NOMO-1 treated with DMSO at 0.1 percent for 48 hours (cell line): ENCODE measurements around the gene SLC7A9.

ENCODE experiments used
- DNase-seq: peaks from one replicate; lab custom pipeline; 2025; ENCODE audit not compliant: unreplicated experiment; lab: John Stamatoyannopoulos, UW

The SLC7A9 gene

DNA sequence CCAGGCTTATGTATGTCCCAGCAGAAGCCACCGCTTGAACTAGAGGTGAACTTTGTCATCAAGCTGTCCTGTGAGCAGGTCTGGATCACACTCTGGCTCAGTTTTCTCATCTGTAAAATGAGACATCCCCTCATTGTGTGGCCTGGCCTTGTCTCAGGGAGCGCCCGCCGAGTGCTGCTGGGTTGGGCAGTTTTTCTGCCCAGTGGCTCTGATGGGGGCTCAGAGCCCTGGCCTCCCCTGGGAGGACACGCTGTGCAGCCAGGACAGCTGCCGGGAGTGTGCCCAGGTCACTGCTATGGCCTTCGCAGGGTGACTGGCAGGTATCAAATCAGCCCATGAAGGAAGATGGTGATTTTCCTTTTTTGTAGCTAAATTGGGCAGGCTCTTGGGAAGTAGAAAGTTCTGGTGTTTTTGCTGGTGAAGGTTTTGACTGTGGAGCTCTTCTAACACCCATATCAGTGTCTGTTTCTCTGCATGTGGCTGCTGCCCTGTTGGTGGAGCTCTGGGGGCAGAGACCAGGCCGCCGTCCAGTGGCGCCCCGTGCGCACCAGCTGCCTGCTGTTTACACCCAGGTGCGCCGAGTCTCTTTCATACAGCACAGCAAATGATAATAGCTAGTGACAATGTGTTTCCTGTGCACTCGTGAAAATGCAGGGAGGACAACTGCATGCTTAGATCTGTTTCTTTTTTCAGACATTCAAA, 40.8 kb downstream of the SLC7A9 start:
- DNase-seq = no peak

DNA sequence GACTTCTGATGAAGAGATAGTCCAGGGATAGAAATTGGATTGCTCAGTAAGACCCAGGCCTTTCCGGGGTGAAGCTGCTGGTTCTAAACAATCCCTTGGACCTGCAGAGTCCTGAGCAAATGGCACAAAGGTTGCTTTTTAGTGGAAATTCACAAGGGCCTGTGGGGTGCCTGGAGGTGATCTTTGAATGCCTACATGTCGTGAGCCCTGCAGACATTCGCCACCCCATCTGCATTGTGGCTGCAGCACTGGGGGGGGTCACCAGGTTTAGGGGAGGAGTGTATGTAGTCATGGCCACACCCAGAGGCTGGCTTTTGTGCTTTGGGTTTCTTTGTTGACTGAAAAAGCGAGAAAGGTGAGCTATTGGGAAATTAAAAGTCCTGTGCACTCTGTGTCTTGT, 41.4 kb downstream of the SLC7A9 start:
- no peak for DNase-seq

DNA sequence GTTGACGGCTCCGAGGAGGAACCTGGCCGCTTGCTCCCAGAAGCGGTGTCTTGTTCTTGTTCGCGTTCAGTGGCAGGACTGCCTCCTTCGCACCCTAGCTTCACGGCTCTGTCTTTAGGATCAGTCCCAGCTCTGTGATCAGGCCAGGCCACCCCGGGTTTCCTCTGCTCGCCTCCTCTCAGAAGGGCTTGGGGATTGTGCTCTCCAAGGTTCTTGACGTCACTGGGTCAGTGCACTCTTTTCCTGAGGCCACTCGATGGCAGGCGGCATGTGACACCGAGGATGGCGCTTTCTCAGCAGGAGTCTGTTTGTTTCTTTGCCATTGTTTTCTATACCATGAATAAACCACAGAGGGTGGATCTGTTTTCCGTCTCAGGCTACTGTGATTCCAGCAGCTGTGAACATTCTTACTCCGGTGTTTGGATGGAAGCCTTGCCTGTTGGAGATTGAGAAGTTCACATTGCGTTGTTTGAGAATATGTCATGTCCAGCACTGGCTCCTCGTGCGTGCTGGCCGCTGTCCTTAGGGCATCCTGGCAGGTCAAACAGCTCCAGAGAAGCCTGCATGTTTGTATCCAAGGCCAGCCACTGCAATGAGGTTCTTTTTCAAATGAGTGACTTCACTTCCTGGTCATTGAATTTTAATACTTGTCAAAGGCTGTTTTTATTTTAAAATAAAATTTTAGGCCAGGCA, 44.5 kb downstream of the SLC7A9 start:
- no peak for DNase-seq

DNA sequence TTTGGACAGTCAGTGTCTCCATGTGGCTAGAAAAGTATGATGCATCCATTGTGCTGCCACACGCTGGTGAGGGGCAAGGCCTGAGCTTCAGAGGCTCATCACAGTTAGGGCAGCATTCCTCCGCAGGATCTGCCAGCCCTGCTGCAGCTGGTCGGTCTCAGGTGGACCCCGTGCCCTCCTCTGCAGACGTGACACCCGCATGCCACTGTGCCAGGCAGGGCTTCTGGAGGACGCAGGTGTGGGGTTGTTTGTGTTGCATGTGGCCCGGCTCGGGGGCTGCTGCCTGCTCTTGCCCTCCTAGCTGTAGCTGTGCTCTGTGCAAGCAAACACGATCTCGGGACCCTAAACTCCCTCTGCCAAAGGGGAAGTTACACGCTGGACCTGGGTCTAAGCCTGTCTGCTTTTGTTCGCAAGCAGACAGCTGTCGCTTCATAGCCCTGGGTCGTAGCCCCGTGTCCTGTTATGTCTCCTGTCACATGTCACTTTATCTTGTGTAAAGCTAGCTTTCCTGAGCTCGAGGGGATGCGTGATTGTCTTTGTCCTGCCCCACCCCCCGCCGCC, 45.3 kb downstream of the SLC7A9 start:
- no peak for DNase-seq

DNA sequence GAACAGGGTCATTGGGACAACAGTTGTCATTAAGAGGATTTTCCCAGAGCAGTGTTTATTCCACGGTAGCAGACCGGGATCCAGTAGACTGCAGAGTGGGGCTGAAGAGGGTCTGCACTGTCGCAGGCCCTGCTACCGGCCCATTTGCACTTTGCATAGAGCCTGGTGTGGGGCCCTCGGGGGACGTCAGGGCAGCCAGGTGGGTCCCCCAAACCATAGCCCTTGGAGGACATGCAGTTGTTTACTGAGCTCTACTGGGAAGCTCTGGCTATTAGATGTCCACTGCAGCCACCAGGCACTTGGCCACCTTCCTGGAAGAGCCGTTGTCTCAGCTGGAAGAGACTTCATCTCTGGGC, 45.8 kb downstream of the SLC7A9 start:
- no peak for DNase-seq

DNA sequence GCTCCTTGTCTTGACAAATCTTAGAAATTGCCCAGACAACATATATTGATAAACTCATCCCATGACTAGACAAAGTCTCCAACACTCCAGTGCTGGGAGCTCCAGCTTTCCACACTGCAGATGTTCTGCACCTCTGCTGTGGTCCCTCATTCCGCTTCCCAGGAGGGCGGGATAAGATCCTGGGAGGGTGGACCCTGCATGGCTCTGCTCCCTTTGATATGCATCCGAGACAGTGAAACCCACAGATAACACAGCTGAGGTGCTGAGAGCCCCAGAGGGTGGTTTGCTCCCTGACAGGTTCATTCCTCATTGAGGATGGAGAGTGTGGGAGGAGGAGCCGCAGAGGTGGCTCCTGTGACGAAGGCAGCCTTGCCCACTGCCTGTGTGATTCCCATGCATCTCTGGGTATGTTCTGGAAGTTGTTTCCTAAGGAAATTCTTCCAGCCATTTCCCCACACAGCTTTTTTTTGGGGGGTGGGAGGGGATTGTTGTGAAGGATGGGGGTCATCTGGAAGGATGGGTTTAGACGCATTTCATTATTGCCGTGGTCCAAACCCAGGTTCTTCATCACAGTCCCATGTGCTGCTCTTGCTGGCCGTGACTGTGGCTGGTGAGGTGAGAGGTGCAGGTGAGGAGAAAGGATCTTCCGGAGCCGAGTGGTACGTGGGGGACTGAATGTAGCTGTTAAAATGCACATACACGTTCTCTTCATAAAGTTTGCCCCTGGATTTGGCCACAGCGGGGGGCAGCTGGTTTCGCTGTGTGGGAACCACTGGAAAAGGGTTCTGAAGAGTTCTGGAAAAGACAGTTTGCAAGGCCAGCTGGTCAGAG, 46.4 kb downstream of the SLC7A9 start:
- DNase-seq = no peak

DNA sequence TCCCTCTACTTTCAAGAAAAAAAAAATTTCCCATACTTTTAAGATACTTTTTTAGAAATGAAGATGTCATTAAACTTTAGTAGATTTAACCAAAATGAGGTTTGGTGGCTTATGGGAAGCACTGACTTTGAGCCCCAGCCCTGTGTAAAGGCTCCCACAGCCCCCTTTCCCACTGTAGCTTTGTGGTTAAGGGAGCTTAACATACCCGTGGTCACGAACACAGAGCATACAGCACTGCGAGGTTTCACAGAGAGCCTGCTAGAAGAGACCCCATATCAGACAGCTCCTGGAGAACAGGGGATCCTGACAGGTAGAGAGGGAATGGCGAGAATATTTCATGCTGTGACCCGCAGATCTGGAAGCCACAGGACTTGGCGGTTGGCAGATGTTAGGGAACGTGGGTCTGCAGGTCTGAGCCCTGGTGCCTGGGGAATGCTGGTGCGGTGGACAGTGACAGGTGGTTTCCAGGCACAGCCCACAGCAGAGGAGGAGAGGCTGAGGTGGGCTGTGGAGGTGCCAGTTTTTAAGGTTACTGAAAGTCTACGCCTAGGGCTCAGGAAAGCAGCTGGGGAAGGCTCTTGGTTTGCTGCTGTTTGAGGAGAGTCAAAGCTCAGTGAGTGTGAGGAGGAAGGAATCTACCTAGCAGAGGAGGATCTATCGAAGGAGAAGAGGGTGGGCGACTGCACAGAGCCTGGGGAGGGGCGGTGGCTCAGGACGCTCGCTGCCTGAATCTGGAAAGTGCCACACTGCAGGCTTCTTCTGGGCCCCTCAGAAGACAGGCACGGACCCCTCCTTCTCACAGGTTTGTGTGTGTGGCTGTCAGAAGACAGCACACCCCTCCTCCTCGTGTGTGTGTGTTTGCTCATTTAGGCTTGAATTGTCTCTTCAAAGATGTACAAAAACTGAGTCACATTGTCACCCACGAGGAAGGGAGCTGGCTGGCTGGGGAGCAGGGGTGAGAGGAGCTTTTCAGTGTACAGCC, 49.9 kb downstream of the SLC7A9 start:
- DNase-seq = no peak

DNA sequence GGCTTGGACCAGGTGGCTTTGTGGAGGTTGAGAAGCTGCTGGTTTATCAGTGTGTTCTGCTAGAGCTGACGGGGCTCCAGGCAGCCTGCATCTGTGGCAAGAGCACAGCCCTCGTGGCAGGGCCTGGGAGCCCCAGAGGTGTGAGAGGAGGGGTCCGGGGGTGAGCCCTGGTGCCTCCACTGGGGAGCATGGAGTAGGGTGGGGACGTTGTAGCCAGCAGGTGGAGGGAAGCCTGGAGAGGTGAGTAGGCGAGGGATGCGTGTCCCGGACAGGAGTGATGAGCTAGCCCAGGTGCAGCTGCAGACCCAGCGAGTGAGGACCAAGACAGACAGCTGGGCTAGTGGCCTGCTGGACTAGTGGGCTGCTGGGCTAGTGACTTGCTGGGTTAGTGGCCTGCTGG, 51.0 kb downstream of the SLC7A9 start:
- no peak for DNase-seq

DNA sequence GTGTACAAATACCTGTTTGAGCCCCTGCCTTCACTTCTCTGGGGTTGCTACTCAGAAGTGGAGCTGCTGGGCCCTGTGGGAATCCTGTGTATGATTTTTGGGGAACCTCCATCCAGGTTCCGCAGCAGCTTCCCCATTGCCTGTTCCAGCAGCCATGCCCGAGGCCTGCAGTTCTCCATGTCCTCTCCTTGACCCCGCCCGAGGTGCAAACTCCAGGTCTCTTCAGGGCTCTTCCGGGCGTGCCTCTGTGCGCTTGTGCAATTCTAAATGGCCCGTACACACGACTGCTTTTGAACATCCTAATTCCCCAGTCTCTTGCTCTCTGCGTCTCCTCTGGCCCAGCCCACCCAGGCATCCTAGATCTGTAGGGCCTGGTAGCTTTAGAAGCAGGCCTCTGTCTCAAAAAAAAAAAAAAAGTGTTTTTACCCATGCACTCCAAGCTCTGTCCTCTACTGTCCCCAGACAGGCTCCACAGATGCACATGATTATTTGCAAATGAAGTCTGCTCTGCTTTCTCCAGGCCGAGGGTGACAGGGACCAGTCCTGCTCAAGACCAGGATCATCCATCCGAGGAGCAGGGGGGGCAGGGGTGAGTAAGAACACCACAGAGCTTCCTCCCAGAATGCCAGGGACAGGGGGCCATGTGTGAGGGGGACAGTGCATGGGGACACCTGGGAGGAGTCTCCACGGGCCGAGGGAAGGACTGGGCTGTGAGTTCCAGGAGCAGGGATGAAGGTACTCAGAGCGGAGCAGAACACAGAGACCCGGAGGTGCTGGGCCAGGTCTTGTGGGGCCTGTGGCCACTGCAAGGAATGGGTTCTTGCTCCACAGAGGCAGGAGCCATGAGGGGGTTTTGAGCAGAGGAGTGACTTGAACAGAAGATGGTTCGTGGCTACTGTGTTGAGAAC, 51.7 kb downstream of the SLC7A9 start:
- DNase-seq = no peak

DNA sequence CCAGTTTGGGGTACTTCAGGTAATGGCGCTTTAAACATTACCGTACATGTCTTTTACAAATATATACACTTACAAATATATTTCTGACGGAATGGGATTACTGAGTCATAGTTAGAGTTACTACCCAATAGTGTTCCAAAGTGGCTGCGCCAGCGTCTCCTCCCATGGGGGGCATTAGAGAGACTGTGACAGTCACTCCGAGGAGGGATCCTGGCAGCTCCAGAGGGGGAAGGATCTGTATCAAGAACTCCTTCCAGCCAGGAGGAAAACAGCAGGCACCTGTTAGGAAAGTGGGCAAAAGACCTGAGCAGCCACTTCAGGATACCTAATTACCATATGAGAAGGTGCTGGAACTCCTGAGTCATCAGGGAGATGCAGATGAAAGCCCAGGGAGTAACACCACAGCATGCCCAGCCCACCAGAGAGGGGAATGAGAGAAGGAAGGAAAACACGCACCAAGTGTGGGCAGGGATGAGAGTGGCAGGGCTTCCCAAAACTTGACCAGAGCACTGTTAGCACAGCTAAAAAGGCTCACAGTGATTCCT, 52.9 kb downstream of the SLC7A9 start:
- DNase-seq = no peak

DNA sequence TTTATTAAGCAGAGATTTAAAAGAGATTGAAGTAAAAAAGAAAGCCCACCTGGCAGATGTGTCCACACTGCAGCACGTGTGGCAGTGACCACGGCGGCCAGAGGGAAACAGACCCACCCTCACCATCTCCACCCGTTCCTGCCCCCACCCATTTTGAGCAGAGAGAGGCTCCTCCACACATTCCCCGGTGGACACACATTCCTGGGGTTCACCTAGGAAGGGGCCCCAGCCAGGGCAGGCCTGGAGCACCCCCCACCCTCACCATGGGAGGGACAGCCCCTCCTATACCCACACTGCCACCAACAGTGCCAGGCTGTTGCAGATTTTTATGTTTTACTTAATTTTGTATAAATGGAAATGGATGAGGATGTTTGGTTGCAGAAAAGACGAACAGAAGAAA, 54.9 kb downstream of the SLC7A9 start:
- DNase-seq = no peak

DNA sequence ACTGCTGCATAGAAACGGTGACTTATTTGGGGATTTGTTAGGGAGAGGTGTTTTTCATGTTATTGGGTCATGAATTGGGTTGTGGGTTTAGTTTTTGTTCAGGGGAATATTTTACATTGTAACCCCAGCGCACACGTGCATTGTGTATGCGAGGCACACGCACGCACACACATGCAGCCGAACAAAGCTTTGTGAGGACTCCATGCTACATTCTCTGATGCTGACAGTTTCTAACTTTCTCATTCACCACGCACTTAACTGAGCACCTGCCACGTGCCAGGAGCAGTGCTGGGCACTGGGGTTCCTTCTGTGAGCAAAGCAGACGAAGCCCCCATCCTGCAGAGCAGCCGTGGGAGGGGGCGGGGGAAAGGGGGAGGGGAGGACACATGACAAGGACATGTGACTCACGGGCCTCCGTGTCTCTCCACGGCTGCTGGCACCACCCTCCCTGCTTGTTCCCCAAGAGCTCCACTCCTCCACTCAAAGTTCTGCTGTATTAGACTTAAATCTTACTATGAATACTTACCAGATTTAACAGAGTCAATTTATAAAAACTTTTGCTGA, 55.6 kb downstream of the SLC7A9 start:
- no peak for DNase-seq

DNA sequence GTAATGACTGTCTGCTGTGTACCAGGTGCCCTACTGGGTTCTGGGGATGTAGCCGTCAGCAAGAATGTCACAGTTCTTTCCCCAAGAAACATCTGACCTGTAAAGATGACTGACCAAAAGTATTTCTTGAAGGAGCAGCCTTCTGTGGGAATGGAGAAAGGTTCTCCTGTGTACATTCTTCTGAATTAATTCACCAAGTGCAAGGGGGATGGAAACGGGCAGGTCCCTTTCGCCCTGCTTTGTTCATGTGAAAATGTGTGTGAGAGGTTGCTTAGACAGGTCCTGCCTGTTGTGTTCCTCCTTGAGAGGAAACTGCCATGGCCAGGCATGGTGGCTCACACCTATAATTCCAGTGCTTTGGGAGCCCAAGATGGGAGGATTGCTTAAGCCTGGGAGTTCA, 57.0 kb downstream of the SLC7A9 start:
- no peak for DNase-seq

DNA sequence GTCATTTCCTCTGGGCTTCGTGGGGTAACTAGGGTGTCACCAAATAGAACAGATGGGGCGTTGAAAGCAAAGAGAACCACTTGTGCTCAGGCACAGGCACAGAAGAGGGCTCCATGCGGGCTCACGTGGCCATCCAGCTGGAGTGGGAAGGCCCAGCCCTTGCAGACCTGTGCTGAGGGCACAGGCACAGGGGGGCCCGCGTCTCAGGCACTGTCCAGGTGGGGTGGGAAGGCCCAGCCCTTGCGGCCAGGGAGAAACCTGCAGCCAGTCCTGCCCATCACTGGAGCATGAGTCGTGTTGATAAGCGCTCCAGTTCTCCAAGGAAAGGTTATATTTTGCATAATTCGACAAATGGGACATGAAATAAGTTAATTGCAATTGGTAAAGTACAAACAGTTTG, 57.5 kb downstream of the SLC7A9 start:
- DNase-seq = no peak

DNA sequence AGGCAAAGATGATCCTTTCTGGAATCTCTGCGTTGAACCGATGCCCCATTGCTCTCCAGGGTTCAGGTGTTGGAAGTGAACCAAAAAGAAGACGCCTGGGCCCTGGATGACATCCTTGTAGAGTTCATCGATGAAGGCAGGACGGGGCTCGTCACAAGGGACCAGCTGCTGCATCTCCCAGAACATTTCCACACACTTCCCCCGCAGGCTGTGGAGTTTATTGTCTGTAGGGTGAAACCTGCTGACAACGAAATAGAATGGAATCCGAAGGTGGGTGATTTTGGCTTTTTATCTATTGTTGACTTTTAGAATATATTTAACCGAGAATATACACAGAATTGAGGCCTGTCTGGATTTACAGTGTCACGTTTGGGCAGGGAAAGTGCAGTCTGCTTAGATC, 58.4 kb downstream of the SLC7A9 start:
- no peak for DNase-seq

DNA sequence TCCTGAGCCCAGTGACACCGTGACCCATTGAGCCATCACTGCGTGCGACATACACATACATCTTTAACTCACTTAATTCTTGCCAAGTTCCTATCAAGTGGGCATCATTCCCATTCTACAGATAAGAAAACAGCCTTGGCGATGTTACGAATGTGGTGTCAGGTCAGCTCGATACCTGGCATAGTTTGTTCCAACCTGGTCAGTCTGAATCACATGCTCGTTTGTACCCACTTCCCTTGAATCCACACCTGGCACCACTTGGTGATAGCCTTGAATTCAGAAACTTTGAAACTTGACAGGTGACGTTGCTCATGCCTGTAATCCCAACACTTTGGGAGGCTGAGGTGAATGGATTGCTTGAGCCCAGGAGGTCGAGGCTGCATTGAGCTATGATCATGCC, 59.1 kb downstream of the SLC7A9 start:
- no peak for DNase-seq

DNA sequence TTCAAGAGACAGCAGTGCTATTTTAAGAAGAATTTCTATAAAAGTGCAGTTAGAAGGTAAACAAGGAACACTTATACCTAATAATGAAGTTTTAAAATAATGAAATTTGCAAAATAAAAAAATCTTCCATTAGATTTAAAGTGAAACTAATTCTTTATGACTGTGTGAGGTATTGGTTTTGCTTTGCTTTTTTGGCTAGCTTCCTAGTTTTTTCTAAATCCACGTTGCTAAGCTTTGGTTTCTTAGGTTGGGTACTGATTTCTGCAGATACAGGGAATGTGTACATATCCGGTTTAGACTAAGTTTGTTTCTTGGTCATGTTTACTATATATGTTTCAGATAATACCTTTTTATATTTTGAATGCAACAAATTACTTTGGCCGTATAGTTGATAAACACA, 59.8 kb downstream of the SLC7A9 start:
- no peak for DNase-seq

DNA sequence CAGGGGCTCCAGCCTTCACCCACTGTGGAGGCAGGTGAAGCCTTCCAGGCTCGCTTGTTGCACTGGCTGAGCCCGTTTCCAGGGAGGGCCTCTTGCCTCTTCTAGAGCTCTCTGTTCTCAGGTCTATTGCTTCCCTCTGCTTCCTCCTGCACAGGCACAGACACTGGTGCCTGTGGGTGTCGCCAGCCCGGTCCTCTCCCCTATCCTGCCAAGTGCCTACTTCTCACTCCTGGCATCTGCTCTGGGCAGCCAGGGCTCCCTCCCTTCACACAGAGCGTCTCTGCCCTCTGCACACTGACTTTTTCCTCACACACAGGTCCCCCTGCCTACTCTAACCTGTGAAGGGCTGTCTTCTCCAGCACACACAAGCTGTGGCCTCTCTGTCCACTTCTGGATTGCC, 60.3 kb downstream of the SLC7A9 start:
- no peak for DNase-seq

DNA sequence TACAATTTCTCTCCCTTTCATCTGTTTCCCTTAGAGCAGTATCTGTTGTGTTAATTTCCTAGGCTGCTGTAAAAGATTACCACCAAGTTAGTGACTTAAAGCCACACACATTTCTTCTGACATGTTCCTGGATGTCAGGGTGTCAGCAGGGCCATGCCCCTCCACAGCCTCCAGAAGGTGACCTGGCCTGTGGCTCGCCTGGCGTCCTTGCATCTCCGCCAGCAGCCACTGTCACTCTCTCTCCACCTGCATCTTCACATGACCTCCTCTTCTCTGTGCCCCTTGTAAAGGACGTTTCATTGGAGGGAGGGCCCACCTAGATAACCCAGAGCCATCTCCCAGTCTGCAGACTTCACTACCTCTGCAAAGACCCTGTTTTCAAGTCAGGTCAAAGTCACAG, 61.3 kb downstream of the SLC7A9 start:
- DNase-seq = no peak
